ENCODE results near the gene CWC25.

- TF ChIP-seq CTCF (conservative IDR thresholded peaks at IDR 0.05; ENCODE audit: low read depth, low read length) (no peak), EZH2 (IDR thresholded peaks at IDR 0.05; ENCODE audit: borderline replicate concordance, low read depth, low read length, poor library complexity, severe bottlenecking) (no peak)
These were observed 46.3 kb upstream of the CWC25 start for GRCh38 chr17:38871247-38872015.
